CD4-positive, alpha-beta T cell (primary cell): ENCODE results near the gene TMPRSS6. TPM values are rescaled to one million over a fixed set of nuclear protein-coding genes. Genes with fewer than 3 reads are reported as not detected.

Experiments
- ATAC-seq: fragments of 200-7000 bp; cut with Tn5 transposase; one replicate; pipeline ENCODE4 v1.10.0; 2022; ENCODE audit warnings: mild to moderate bottlenecking; ENCODE audit not compliant: poor library complexity
- CTCF ChIA-PET: fragments of 350-600 bp; sonication (Branson Sonifier 250); formaldehyde crosslinking; loops from one replicate; lab custom pipeline; 2021; ENCODE audit warnings: antibody characterized with exemption, inconsistent platforms; lab: Charles Lee
- POLR2A ChIA-PET: fragments of 350-600 bp; sonication (Branson Sonifier 250); formaldehyde crosslinking; loops from one replicate; lab custom pipeline; 2021; ENCODE audit warnings: antibody characterized with exemption, inconsistent platforms; lab: Charles Lee
- DNase-seq, 14 experiments: peaks; one replicate each; pipeline ENCODE4 v3.0.0-alpha.2; 2013 to 2020; ENCODE audit warnings: mixed read lengths in 2 of 14
- H3K27ac ChIP-seq, 2 donors: one replicate each; pipeline versions ENCODE4 v1.5.1 to v1.7.0; 2013; ENCODE audit warnings: low read length in 2 of 2, low read depth in 1 of 2, mild to moderate bottlenecking in 1 of 2
- H3K27me3 ChIP-seq, 2 experiments: 1 replicate in 1 of 2; 2 replicates in 1 of 2; pipeline versions ENCODE4 v1.6.1 to v1.7.0; 2013; ENCODE audit warnings: low read length in 2 of 2, control low read depth in 1 of 2, mild to moderate bottlenecking in 1 of 2, moderate library complexity in 1 of 2; ENCODE audit not compliant: insufficient read depth in 2 of 2, control insufficient read depth in 1 of 2
- H3K36me3 ChIP-seq: one replicate; pipeline ENCODE4 v1.6.1; 2013; ENCODE audit warnings: low read length, control low read depth; ENCODE audit not compliant: insufficient read depth
- H3K4me1 ChIP-seq: one replicate; pipeline ENCODE4 v1.6.1; 2013; ENCODE audit warnings: low read length, control low read depth; ENCODE audit not compliant: insufficient read depth
- H3K4me3 ChIP-seq: one replicate; pipeline ENCODE4 v1.5.1; 2013; ENCODE audit warnings: mild to moderate bottlenecking, low read length, moderate library complexity
- H3K9me3 ChIP-seq, 2 experiments: 1 replicate in 1 of 2; 2 replicates in 1 of 2; pipeline versions ENCODE4 v1.6.1 to v1.7.0; 2013; ENCODE audit warnings: low read length in 2 of 2, mild to moderate bottlenecking in 2 of 2, control low read depth in 1 of 2, moderate library complexity in 1 of 2; ENCODE audit not compliant: control insufficient read depth in 1 of 2, insufficient read depth in 1 of 2
- H3K27ac Mint-ChIP-seq: one replicate; pipeline ENCODE4 v1.8.0; 2020; ENCODE audit warnings: mixed read lengths
- H3K27me3 Mint-ChIP-seq: one replicate; pipeline ENCODE4 v1.8.0; 2021; ENCODE audit warnings: mixed read lengths
- H3K36me3 Mint-ChIP-seq: one replicate; pipeline ENCODE4 v1.8.0; 2021; ENCODE audit warnings: low read depth, mixed read lengths
- H3K4me1 Mint-ChIP-seq: one replicate; pipeline ENCODE4 v1.8.0; 2021; ENCODE audit warnings: low read depth, mixed read lengths
- H3K4me3 Mint-ChIP-seq: one replicate; pipeline ENCODE4 v1.8.0; 2020; ENCODE audit warnings: mild to moderate bottlenecking, mixed read lengths
- H3K9me3 Mint-ChIP-seq: one replicate; pipeline ENCODE4 v1.8.0; 2020; ENCODE audit warnings: mixed read lengths
- CTCF ChIP-seq: fragments of 200-600 bp; IDR thresholded peaks from one replicate; pipeline ENCODE4 v1.8.0; 2022; ENCODE audit warnings: antibody characterized with exemption, mild to moderate bottlenecking
- intact Hi-C, 2 experiments: fragments of 100-400 bp; cut with DNase I in 1 of 2; cut with micrococcal nuclease in 1 of 2; formaldehyde crosslinking; loops; one replicate each; pipeline versions ENCODE4 v1.15.1 to v1.9.0; 2023 to 2025; cut with DNase I, micrococcal nuclease
- total RNA-seq, 174 experiments: library from RNA in 2 of 174; stranded (reverse) in 2 of 174; gene quantifications; one replicate each; pipeline ENCODE4 v1.2.3 and lab custom pipeline; 2021 to 2026

The TMPRSS6 gene
- total RNA-seq, 2 experiments from 2014 or later = 0.19 to 0.39 TPM

- no peaks in the 10 kb centered on the region for H3K27me3 Mint-ChIP-seq
- Histone ChIP-seq H3K27me3 (no peaks in the 10 kb centered on the region), H3K36me3 (peaks cover 31% of the 10 kb centered on the region), H3K9me3 (no peaks in the 10 kb centered on the region), H3K4me1 (peaks cover 32% of the 10 kb centered on the region), H3K4me3 (no peak overlapping the region), H3K27ac (no peak overlapping the region)
- TF ChIP-seq CTCF = no peak
- peaks cover 27% of the 10 kb centered on the region for H3K36me3 Mint-ChIP-seq
- ATAC-seq = no peak
- peaks cover 5% of the 10 kb centered on the region for H3K4me1 Mint-ChIP-seq
- intact Hi-C loops = no loop called here
- H3K9me3 Mint-ChIP-seq = no peaks in the 10 kb centered on the region
- POLR2A ChIA-PET = interaction anchor here (0.9 to 1.3 kb wide), 2 partner anchors 67 to 279 kb away, joined by 3 to 4 read pairs; partner anchors contain the start of gene IFT27
- H3K4me3 Mint-ChIP-seq = peak overlapping the region; percentile 34
- DNase-seq = no peak
- CTCF ChIA-PET = no interaction called here
- no peak overlapping the region for H3K27ac Mint-ChIP-seq
Observed at GRCh38 chr22:37054600-37055365, 54.7 kb downstream of the TMPRSS6 start.

- Histone ChIP-seq H3K9me3 (no peaks in the 10 kb centered on the region), H3K27me3 (no peaks in the 10 kb centered on the region), H3K27ac (no peak overlapping the region), H3K4me3 (no peak overlapping the region), H3K4me1 (peaks cover 28% of the 10 kb centered on the region), H3K36me3 (peaks cover 31% of the 10 kb centered on the region)
- peak overlapping the region; percentile 63 for H3K4me3 Mint-ChIP-seq
- H3K9me3 Mint-ChIP-seq = no peaks in the 10 kb centered on the region
- peaks cover 5% of the 10 kb centered on the region for H3K4me1 Mint-ChIP-seq
- DNase-seq = no peak
- intact Hi-C loops = no loop called here
- TF ChIP-seq CTCF = no peak
- peaks cover 27% of the 10 kb centered on the region for H3K36me3 Mint-ChIP-seq
- H3K27me3 Mint-ChIP-seq = no peaks in the 10 kb centered on the region
- CTCF ChIA-PET = no interaction called here
- ATAC-seq = no peak
- no peak overlapping the region for H3K27ac Mint-ChIP-seq
- POLR2A ChIA-PET = no interaction called here
Observed at GRCh38 chr22:37054056-37054395, 55.5 kb downstream of the TMPRSS6 start.

GRCh38 chr22:37053310-37054055 lies 56.0 kb downstream of the TMPRSS6 start:
- Mint-ChIP-seq H3K27ac (no peak overlapping the region), H3K9me3 (no peaks in the 10 kb centered on the region), H3K4me1 (peaks cover 5% of the 10 kb centered on the region), H3K36me3 (peaks cover 27% of the 10 kb centered on the region), H3K4me3 (peak overlapping the region; percentile 63), H3K27me3 (no peaks in the 10 kb centered on the region)
- DNase-seq (no peak), ATAC-seq (no peak)
- no peak overlapping the region for H3K4me3 ChIP-seq
- no peaks in the 10 kb centered on the region for H3K9me3 ChIP-seq
- peaks cover 28% of the 10 kb centered on the region for H3K36me3 ChIP-seq
- H3K4me1 ChIP-seq = peaks cover 28% of the 10 kb centered on the region
- H3K27ac ChIP-seq = no peak overlapping the region
- intact Hi-C loops = no loop called here
- H3K27me3 ChIP-seq = no peaks in the 10 kb centered on the region
- TF ChIP-seq CTCF = no peak
- ChIA-PET CTCF (no interaction called here), POLR2A (no interaction called here)
